ENCODE data around the gene SLC25A3.
"Not testable (repeated sequence)": the region's sequence is repeated elsewhere in the genome, so short reads cannot be mapped to it uniquely, and the experiment has no call there.

SLC25A3 gene

DNA sequence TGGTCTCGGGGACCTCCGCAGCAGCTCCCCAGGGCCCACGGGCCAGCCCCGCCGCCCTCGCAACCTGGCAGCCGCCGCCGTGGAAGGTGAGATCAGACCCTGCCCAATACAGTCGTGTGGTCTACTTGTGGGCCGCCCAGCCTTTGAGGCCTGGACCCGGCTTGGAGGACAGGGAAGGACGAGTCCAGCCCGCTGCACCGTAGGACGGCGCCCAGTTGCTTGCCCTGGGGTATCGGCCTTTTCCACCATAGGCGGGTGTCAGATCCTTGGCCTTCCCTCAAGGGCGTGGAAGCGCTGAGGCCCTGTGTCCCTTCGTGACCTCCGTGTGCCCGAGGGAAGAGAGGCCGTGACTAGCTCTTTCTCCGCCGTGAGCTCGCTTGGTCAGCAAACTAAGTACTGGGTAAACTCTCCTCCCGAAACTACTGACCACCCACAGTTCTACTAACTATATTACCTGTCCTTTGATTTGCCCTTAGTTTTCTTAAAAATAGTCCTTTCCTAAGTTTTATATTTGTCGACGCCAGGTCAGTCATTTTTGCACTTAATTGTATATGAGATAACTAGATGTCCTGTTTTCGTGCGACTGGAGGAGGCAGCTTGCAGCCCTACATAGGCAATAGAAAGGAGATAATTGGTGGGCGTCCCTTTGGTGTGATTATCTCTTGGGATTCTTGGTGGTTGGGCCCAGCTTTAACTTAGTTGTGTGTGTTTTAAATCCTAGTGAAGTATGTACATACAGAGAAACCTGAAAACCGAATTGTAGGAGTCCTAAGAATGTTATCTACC is 757 bp downstream of the SLC25A3 start:
- no peak for DNase-seq (ENCODE audit: low read depth in 2 of 2)

DNA sequence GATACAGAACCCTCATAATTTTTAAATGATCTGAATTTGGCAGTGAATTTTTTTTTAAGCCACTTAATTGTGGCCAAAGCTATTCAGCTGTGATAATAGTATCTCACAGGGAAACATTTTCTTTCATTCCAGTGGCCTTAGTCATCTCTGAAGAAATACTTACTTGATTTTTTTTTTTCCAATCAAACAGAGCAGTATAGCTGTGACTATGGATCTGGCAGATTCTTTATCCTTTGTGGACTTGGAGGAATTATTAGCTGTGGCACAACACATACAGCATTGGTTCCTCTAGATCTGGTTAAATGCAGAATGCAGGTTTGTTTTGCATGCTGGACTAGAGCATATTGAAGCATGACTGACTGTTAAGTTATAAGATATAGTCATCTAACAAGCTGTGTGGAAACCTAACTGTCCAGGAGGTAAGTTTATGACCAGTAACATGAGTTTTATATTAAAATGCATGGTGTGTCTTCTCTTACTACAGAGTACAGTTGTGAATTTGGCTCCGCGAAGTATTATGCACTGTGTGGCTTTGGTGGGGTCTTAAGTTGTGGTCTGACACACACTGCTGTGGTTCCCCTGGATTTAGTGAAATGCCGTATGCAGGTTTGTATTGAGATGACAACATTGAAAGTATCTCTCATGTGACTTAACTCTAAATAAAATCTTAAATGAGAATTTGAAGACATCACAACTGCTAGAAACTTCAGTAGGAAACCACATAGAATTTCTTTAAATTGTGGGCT is 1.9 kb downstream of the SLC25A3 start:
- DNase-seq (ENCODE audit: low read depth in 2 of 2), result no peak

DNA sequence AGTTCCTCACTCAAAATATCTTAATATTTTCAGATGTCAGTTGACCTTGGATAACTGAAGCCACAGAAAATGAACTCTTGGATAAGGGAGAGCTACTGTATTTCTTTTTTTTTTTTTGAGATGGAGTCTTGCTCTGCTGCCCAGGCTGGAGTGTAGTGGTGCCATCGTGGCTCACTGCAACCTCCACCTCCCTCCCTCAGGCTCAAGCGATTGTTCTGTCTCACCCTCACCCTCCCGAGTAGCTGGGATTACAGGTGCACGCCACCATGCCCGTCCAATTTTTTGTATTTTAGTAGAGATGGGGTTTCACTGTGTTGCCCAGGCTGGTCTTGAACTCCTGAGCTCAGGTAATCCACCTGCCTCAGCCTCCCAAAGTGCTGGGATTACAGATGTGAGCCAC is 3.8 kb downstream of the SLC25A3 start:
- DNase-seq (ENCODE audit: low read depth in 2 of 2), result not testable (repeated sequence)

- DNase-seq (ENCODE audit: low read depth in 2 of 2), result no peak
Observed at GRCh38 chr12:98601924-98602323, 8.4 kb downstream of the SLC25A3 start.

- no peak for DNase-seq (ENCODE audit: low read depth in 2 of 2)
Observed at GRCh38 chr12:98606359-98606988, 13.0 kb downstream of the SLC25A3 start.

DNA sequence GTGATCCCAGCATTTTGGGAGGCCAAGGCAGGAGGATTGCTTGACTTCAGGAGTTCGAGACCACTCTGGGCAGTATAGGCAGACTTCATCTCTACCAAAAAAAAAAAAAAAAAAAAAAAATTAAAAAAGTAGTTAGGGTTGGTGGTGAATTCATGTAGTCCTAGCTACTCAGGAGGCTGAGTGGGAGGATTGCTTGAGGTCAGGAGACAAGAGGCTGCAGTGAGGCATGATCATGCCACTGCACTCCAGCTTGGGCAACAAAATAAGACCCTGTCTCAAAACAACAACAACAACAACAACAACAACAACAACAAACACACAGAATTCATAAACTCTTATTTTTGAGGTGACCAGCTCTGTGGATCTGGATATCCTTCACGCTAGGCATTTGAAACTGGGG is 17.1 kb downstream of the SLC25A3 start:
- DNase-seq (ENCODE audit: low read depth in 2 of 2), result no peak

- no peak for DNase-seq (ENCODE audit: low read depth in 2 of 2)
Observed at GRCh38 chr12:98612696-98613334, 19.3 kb downstream of the SLC25A3 start.

DNA sequence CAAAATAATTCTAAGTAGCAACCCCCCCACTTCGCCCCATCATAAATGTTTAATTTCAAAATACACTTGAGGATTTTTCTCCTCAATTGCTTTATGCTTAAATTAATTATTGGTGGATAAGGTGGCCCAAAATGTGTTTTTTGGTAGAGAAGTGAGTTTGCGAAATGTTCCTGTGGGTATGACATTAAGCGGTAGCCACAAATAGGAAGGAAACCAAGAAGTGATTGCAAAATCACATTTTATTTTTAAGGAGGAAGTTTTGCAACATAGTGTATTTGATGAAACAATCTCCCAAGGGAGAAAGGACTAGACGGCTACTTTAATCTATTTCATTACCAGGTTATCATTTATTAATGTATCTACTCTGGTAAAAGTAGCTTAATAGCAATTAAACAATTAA is 25.5 kb downstream of the SLC25A3 start:
- DNase-seq (ENCODE audit: low read depth in 2 of 2), result no peak

GRCh38 chr12:98635657-98636323 is 42.3 kb downstream of the SLC25A3 start:
- DNase-seq (ENCODE audit: low read depth in 2 of 2), result no peak

- no peak for DNase-seq (ENCODE audit: low read depth in 2 of 2)
Observed at GRCh38 chr12:98637068-98637467, 43.6 kb downstream of the SLC25A3 start.

GRCh38 chr12:98638009-98638408 is 44.5 kb downstream of the SLC25A3 start:
- DNase-seq (ENCODE audit: low read depth in 2 of 2), result no peak

DNA sequence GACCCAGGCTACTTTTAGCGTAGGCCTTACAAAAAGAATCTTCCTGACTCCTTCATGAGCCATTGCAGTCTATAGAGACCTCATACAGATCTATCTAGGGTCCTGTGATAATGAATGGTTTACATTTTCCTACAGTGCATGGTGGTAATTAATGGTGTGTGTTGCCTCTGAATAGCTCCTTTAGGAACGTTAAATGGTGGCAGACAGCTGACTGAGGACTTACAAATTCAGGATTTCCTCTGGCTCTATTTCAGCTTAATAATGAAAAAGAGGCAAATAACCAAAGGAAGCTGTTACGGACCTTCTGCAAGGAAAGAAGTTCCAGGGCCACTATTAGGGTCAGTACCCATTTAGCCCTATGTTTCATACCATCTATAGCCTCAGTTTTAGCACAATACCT is 46.0 kb downstream of the SLC25A3 start:
- DNase-seq (ENCODE audit: low read depth in 2 of 2), result no peak

GRCh38 chr12:98642801-98643200 is 49.3 kb downstream of the SLC25A3 start:
- DNase-seq (ENCODE audit: low read depth in 2 of 2), result not testable (repeated sequence)

DNA sequence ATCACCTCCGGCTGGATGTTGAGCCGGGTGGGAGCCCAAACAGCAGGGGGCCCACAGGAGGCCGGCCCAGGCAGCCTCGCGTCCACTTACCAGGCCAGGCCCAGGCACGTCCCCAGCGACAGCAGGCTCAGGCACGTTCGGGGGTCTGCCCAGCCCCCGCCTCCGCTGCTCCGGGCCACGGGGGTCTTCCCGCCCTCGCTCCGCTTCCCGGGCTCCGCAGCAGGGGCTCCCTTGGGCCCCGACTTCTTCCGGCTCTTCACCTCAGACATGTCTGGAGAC is 50.9 kb downstream of the SLC25A3 start:
- DNase-seq (ENCODE audit: low read depth in 2 of 2), result peak in 1 of 2 donors; percentile 12

- DNase-seq (ENCODE audit: low read depth in 2 of 2), result peak; percentile 93 to 95
Observed at GRCh38 chr12:98644712-98645571, 51.5 kb downstream of the SLC25A3 start, which contains the start of the genes APAF1 and IKBIP. Gene APAF1 (plus strand): TSS chr12:98645290. CDS start chr12:98648360, 3,070 bp downstream. Gene IKBIP (minus strand): TSS chr12:98644788. CDS start chr12:98644701, 87 bp downstream.

- DNase-seq (ENCODE audit: low read depth in 2 of 2), result no peak
Observed at GRCh38 chr12:98645572-98646067, 52.1 kb downstream of the SLC25A3 start.

- DNase-seq (ENCODE audit: low read depth in 2 of 2), result no peak
Observed at GRCh38 chr12:98646294-98647090, 53.0 kb downstream of the SLC25A3 start.

- DNase-seq (ENCODE audit: low read depth in 2 of 2), result no peak
Observed at GRCh38 chr12:98651328-98651727, 57.8 kb downstream of the SLC25A3 start.

- no peak for DNase-seq (ENCODE audit: low read depth in 2 of 2)
Observed at GRCh38 chr12:98653866-98654493, 60.5 kb downstream of the SLC25A3 start.
